ENCODE results near the gene CNGA1. TPM values are rescaled to one million over a fixed set of nuclear protein-coding genes. Genes with fewer than 3 reads are reported as not detected.
A peak's percentile ranks its signal among the peaks of the same experiment; 100 is the strongest.

The CNGA1 gene
- total RNA-seq, 1 donor from 2014 or later: 0.53 TPM

DNA sequence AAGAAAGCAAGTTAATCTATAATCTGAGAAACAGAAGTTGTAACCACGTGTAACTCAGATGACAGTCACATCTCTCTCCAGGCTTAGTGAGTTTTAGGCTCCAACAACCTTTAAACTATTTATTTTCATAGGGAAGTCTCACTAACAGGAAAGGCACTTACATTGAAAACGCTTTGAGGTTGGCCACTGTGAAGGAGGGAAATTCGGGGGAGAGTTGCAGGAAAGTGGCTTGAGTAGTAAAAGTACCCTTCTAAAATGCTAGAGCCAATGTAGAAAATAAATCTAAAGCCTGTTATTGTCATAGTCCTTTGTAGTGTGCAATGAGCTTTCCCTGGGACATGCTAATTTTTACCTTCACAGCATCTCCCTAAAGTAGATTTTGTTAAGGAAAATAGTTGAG lies 101.1 kb downstream of the CNGA1 start:
- Histone ChIP-seq H3K27ac (no peak overlapping the region), H3K27me3 (ENCODE audit: low read depth) (no peaks in the 10 kb centered on the region), H3K4me1 (peaks cover 22% of the 10 kb centered on the region), H3K36me3 (peaks cover 5% of the 10 kb centered on the region), H3K4me3 (peak overlapping the region; percentile 94), H3K9me3 (no peaks in the 10 kb centered on the region)
- DNase-seq: no peak
- TF ChIP-seq, protein P1, sequence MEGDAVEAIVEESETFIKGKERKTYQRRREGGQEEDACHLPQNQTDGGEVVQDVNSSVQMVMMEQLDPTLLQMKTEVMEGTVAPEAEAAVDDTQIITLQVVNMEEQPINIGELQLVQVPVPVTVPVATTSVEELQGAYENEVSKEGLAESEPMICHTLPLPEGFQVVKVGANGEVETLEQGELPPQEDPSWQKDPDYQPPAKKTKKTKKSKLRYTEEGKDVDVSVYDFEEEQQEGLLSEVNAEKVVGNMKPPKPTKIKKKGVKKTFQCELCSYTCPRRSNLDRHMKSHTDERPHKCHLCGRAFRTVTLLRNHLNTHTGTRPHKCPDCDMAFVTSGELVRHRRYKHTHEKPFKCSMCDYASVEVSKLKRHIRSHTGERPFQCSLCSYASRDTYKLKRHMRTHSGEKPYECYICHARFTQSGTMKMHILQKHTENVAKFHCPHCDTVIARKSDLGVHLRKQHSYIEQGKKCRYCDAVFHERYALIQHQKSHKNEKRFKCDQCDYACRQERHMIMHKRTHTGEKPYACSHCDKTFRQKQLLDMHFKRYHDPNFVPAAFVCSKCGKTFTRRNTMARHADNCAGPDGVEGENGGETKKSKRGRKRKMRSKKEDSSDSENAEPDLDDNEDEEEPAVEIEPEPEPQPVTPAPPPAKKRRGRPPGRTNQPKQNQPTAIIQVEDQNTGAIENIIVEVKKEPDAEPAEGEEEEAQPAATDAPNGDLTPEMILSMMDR (IDR thresholded peaks at IDR 0.05): no peak
- intact Hi-C loops (cut with DNase I): no loop called here
- ATAC-seq: no peak

DNA sequence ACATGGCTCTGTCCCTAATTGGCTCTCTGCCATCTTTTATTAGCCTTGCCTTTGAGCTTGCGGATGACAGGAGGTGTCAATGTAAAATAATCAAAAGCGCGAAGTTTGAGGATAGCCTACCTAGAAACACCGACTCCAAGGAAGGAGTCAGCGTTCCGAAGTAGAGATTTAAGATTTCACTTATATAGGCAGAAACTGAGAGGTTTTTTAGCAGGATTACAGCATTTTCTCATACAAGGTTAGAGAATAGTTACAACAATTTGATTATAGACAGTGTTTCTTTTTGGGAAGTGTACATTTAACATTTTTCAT lies 101.6 kb downstream of the CNGA1 start:
- TF ChIP-seq, protein P1 (IDR thresholded peaks at IDR 0.05): no peak
- Histone ChIP-seq H3K27me3 (ENCODE audit: low read depth) (no peaks in the 10 kb centered on the region), H3K36me3 (peaks cover 10% of the 10 kb centered on the region), H3K27ac (peak overlapping the region; percentile 86), H3K9me3 (no peaks in the 10 kb centered on the region), H3K4me1 (peaks cover 22% of the 10 kb centered on the region), H3K4me3 (peak overlapping the region; percentile 94)
- intact Hi-C loops (cut with DNase I): no loop called here
- ATAC-seq (no peak), DNase-seq (no peak)

DNA sequence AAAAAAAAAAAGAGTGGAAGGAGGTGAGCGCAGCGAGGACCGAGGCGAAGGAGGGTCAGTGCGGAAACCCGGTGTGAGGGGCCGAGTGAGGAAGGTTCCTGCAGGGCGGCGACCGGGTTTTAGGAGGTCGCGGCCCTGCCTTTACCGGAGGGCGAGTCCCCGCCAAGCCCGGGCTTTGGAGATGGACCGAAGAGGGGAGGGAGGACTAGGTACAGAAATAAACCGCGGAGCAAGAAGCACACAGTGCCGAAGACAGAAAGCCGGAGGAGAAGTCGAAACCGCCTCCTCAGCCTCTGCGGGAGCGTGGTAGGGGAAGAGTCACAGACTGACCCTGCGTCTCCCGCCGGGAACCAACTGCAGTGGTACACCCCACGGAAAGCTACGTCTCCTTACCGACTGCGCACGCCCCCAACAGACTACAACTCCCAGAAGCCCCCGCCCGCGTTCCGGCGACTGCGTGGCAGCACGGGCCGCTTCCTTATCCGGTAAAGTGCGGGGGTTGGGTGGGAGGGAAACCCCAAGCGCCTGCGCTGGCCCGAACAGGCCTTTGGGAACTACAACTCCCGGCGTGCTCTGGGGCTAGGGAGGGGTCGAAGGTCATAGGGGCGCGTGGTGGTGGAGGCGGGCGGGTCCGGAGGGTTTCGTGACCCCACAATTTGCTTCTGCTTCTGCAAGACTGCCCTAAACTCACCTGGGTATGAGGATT lies 102.1 kb downstream of the CNGA1 start, which contains the start of gene NFXL1:
Gene NFXL1, minus strand, starts transcription at position 364 of the 706 bp plus-strand sequence. CDS start 380 bp downstream, outside the sequence.
- Histone ChIP-seq H3K9me3 (no peaks in the 10 kb centered on the region), H3K36me3 (peaks cover 13% of the 10 kb centered on the region), H3K4me1 (peaks cover 22% of the 10 kb centered on the region), H3K4me3 (peak within 1 kb of the TSS; percentile 94), H3K27me3 (ENCODE audit: low read depth) (no peaks in the 10 kb centered on the region), H3K27ac (peak within 1 kb of the TSS; percentile 86)
- TF ChIP-seq, protein P1 (IDR thresholded peaks at IDR 0.05): no peak
- DNase-seq (peak; percentile 99), ATAC-seq (peak; percentile 100)
- intact Hi-C loops (cut with DNase I): no loop called here

DNA sequence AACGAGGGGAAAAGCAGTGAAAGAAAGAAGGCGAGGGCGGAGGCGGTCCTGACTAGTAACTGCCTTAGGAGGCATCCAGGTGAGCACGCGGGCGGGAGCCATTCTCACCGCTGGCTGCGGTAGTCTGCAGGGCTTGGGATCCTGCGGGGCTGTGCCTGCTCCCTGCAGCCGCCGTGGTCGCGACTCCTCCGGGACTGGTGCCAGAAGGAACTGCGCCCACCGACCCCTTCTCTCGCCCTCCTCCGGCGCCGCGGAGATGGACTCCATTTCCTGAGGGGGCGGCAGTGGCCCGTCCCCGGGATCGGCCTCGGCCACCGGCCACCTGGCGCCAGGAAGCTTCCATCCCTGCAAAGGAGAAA lies 102.6 kb downstream of the CNGA1 start:
- Histone ChIP-seq H3K27me3 (ENCODE audit: low read depth) (no peaks in the 10 kb centered on the region), H3K27ac (peak overlapping the region; percentile 86), H3K4me3 (peak overlapping the region; percentile 94), H3K4me1 (peaks cover 22% of the 10 kb centered on the region), H3K9me3 (no peaks in the 10 kb centered on the region), H3K36me3 (peaks cover 19% of the 10 kb centered on the region)
- ATAC-seq: peak; percentile 66 to 77
- intact Hi-C loops (cut with DNase I): no loop called here
- TF ChIP-seq, protein P1 (IDR thresholded peaks at IDR 0.05): no peak
- DNase-seq: peak; percentile 63

DNA sequence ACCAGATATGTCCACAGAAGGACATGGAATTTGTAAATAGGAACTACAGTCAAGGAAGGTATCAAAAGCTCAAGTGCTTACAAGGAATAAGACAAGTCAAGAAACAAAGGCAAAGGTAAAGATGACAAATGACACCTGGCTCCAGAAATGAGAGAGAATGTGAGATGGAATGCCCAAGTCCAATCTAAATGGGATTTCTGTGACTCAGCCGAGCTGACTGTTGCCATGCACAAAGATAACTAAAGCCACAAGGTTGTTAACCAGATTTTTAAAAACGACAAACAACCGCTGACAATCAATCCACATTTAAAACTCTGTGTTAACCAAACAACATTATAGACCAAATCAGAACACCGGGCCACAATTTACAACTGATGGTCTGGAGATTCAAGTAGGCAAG lies 103.2 kb downstream of the CNGA1 start:
- peaks cover 22% of the 10 kb centered on the region for H3K4me1 ChIP-seq
- peaks cover 21% of the 10 kb centered on the region for H3K36me3 ChIP-seq
- peak overlapping the region; percentile 94 for H3K4me3 ChIP-seq
- TF ChIP-seq, protein P1 (IDR thresholded peaks at IDR 0.05): no peak
- DNase-seq (no peak), ATAC-seq (no peak)
- intact Hi-C loops (cut with DNase I): no loop called here
- no peaks in the 10 kb centered on the region for H3K9me3 ChIP-seq
- no peak overlapping the region for H3K27ac ChIP-seq
- no peaks in the 10 kb centered on the region for H3K27me3 ChIP-seq (ENCODE audit: low read depth)

All from lower lobe of right lung (tissue), 2 donors.